Activated naive CD4-positive, alpha-beta T cell treated with anti-CD3 and anti-CD28 coated beads for 36 hours (primary cell): ENCODE data around the gene UNC79. TPM values are rescaled to one million over a fixed set of nuclear protein-coding genes. Genes with fewer than 3 reads are reported as not detected.

Experiments
- CTCF ChIA-PET: fragments of 350-600 bp; sonication (Branson Sonifier 250); formaldehyde crosslinking; loops from one replicate; lab custom pipeline; 2021; ENCODE audit warnings: antibody characterized with exemption; lab: Charles Lee
- DNase-seq: peaks from one replicate; pipeline ENCODE4 v3.0.0-alpha.2; 2020
- H3K27ac Mint-ChIP-seq: one replicate; pipeline ENCODE4 v1.8.0; 2021; ENCODE audit warnings: mild to moderate bottlenecking, mixed read lengths
- H3K27me3 Mint-ChIP-seq: one replicate; pipeline ENCODE4 v1.8.0; 2021; ENCODE audit warnings: low read depth, mixed read lengths
- H3K36me3 Mint-ChIP-seq: one replicate; pipeline ENCODE4 v1.8.0; 2021; ENCODE audit warnings: low read depth, mixed read lengths
- H3K4me1 Mint-ChIP-seq: one replicate; pipeline ENCODE4 v1.8.0; 2021; ENCODE audit warnings: low read depth, mixed read lengths
- H3K4me3 Mint-ChIP-seq: one replicate; pipeline ENCODE4 v1.8.0; 2021; ENCODE audit warnings: mild to moderate bottlenecking, moderate library complexity, mixed read lengths
- H3K9me3 Mint-ChIP-seq: one replicate; pipeline ENCODE4 v1.8.0; 2021; ENCODE audit warnings: mixed read lengths
- intact Hi-C: fragments of 100-400 bp; cut with micrococcal nuclease; formaldehyde crosslinking; loops from one replicate; pipeline ENCODE4 v1.15.1; 2023
- total RNA-seq, 2 experiments: library from RNA; stranded (reverse); gene quantifications; one replicate each; pipeline ENCODE4 v1.2.3, GENCODE V29; 2021

The UNC79 gene
- total RNA-seq, 2 experiments from 2014 or later, result 0.02 to 0.07 TPM

- Mint-ChIP-seq H3K9me3 (no peaks in the 10 kb centered on the region), H3K27me3 (peaks cover 13% of the 10 kb centered on the region), H3K4me3 (no peak overlapping the region), H3K36me3 (no peaks in the 10 kb centered on the region), H3K27ac (no peak overlapping the region), H3K4me1 (no peaks in the 10 kb centered on the region)
- no peak for DNase-seq
- CTCF ChIA-PET, result no interaction called here
- intact Hi-C loops, result no loop called here
Measured at GRCh38 chr14:93706360-93706955, 275.7 kb downstream of the UNC79 start.

- Mint-ChIP-seq H3K4me3 (no peak overlapping the region), H3K36me3 (no peaks in the 10 kb centered on the region), H3K9me3 (no peaks in the 10 kb centered on the region), H3K27ac (no peak overlapping the region), H3K27me3 (peaks cover 13% of the 10 kb centered on the region), H3K4me1 (no peaks in the 10 kb centered on the region)
- CTCF ChIA-PET, result interaction anchor here (0.6 to 0.7 kb wide), 2 partner anchors 22 to 36 kb away, joined by 3 to 5 read pairs; no protein-coding TSS in a partner anchor
- intact Hi-C loops, result no loop called here
- no peak for DNase-seq
Measured at GRCh38 chr14:93707475-93707874, 276.7 kb downstream of the UNC79 start.

- H3K27me3 Mint-ChIP-seq, result peaks cover 7% of the 10 kb centered on the region
- H3K36me3 Mint-ChIP-seq, result no peaks in the 10 kb centered on the region
- intact Hi-C loops, result no loop called here
- H3K9me3 Mint-ChIP-seq, result no peaks in the 10 kb centered on the region
- CTCF ChIA-PET, result no interaction called here
- no peak overlapping the region for H3K4me3 Mint-ChIP-seq
- H3K27ac Mint-ChIP-seq, result no peak overlapping the region
- H3K4me1 Mint-ChIP-seq, result no peaks in the 10 kb centered on the region
- DNase-seq, result no peak
Measured at GRCh38 chr14:93708311-93708734, 277.6 kb downstream of the UNC79 start.

GRCh38 chr14:93708800-93709199 is 278.1 kb downstream of the UNC79 start:
- H3K27me3 Mint-ChIP-seq, result peaks cover 3% of the 10 kb centered on the region
- H3K27ac Mint-ChIP-seq, result no peak overlapping the region
- H3K36me3 Mint-ChIP-seq, result no peaks in the 10 kb centered on the region
- H3K4me1 Mint-ChIP-seq, result no peaks in the 10 kb centered on the region
- H3K4me3 Mint-ChIP-seq, result no peak overlapping the region
- DNase-seq, result no peak
- no peaks in the 10 kb centered on the region for H3K9me3 Mint-ChIP-seq
- intact Hi-C loops, result no loop called here
- CTCF ChIA-PET, result no interaction called here

GRCh38 chr14:93709249-93709648 is 278.5 kb downstream of the UNC79 start:
- H3K27ac Mint-ChIP-seq, result no peak overlapping the region
- H3K4me3 Mint-ChIP-seq, result no peak overlapping the region
- H3K4me1 Mint-ChIP-seq, result no peaks in the 10 kb centered on the region
- intact Hi-C loops, result no loop called here
- peaks cover 3% of the 10 kb centered on the region for H3K27me3 Mint-ChIP-seq
- no peak for DNase-seq
- H3K9me3 Mint-ChIP-seq, result no peaks in the 10 kb centered on the region
- CTCF ChIA-PET, result no interaction called here
- H3K36me3 Mint-ChIP-seq, result no peaks in the 10 kb centered on the region

- Mint-ChIP-seq H3K4me3 (no peak overlapping the region), H3K27me3 (no peaks in the 10 kb centered on the region), H3K27ac (no peak overlapping the region), H3K9me3 (no peaks in the 10 kb centered on the region), H3K36me3 (no peaks in the 10 kb centered on the region), H3K4me1 (no peaks in the 10 kb centered on the region)
- intact Hi-C loops, result no loop called here
- CTCF ChIA-PET, result interaction anchor here (0.6 kb wide), 1 partner anchor 228 kb away, joined by 3 read pairs; no protein-coding TSS in a partner anchor
- no peak for DNase-seq
Measured at GRCh38 chr14:93712079-93712837, 281.5 kb downstream of the UNC79 start.

GRCh38 chr14:93712838-93713724 is 282.3 kb downstream of the UNC79 start:
- CTCF ChIA-PET, result no interaction called here
- H3K27ac Mint-ChIP-seq, result no peak overlapping the region
- no peak overlapping the region for H3K4me3 Mint-ChIP-seq
- intact Hi-C loops, result no loop called here
- H3K27me3 Mint-ChIP-seq, result no peaks in the 10 kb centered on the region
- no peaks in the 10 kb centered on the region for H3K9me3 Mint-ChIP-seq
- no peaks in the 10 kb centered on the region for H3K36me3 Mint-ChIP-seq
- DNase-seq, result no peak
- no peaks in the 10 kb centered on the region for H3K4me1 Mint-ChIP-seq

GRCh38 chr14:93713726-93714405 is 283.1 kb downstream of the UNC79 start:
- no peaks in the 10 kb centered on the region for H3K27me3 Mint-ChIP-seq
- intact Hi-C loops, result no loop called here
- H3K4me3 Mint-ChIP-seq, result no peak overlapping the region
- H3K27ac Mint-ChIP-seq, result no peak overlapping the region
- CTCF ChIA-PET, result no interaction called here
- no peaks in the 10 kb centered on the region for H3K36me3 Mint-ChIP-seq
- DNase-seq, result no peak
- no peaks in the 10 kb centered on the region for H3K4me1 Mint-ChIP-seq
- no peaks in the 10 kb centered on the region for H3K9me3 Mint-ChIP-seq

GRCh38 chr14:93714605-93715004 is 283.9 kb downstream of the UNC79 start:
- Mint-ChIP-seq H3K9me3 (no peaks in the 10 kb centered on the region), H3K27me3 (no peaks in the 10 kb centered on the region), H3K36me3 (no peaks in the 10 kb centered on the region), H3K4me3 (no peak overlapping the region), H3K27ac (no peak overlapping the region), H3K4me1 (no peaks in the 10 kb centered on the region)
- DNase-seq, result no peak
- intact Hi-C loops, result no loop called here
- CTCF ChIA-PET, result no interaction called here

GRCh38 chr14:93715279-93715927 is 284.7 kb downstream of the UNC79 start:
- DNase-seq, result no peak
- Mint-ChIP-seq H3K4me3 (no peak overlapping the region), H3K36me3 (no peaks in the 10 kb centered on the region), H3K27ac (no peak overlapping the region), H3K27me3 (no peaks in the 10 kb centered on the region), H3K9me3 (no peaks in the 10 kb centered on the region), H3K4me1 (no peaks in the 10 kb centered on the region)
- intact Hi-C loops, result no loop called here
- CTCF ChIA-PET, result no interaction called here

- Mint-ChIP-seq H3K27me3 (no peaks in the 10 kb centered on the region), H3K9me3 (no peaks in the 10 kb centered on the region), H3K4me3 (no peak overlapping the region), H3K4me1 (no peaks in the 10 kb centered on the region), H3K36me3 (no peaks in the 10 kb centered on the region), H3K27ac (no peak overlapping the region)
- CTCF ChIA-PET, result no interaction called here
- DNase-seq, result no peak
- intact Hi-C loops, result no loop called here
Measured at GRCh38 chr14:93716002-93716745, 285.4 kb downstream of the UNC79 start.
